HG03066 (cell line): ENCODE data around the gene ATR.
"Not testable (repeated sequence)": the region's sequence is repeated elsewhere in the genome, so short reads cannot be mapped to it uniquely, and the experiment has no call there.

Experiments
- ATAC-seq: cut with Tn5 transposase; IDR thresholded peaks from one replicate; pipeline ENCODE4 v1.9.1; 2021; ENCODE audit warnings: low read depth; ENCODE audit not compliant: unreplicated experiment

ATR gene

DNA sequence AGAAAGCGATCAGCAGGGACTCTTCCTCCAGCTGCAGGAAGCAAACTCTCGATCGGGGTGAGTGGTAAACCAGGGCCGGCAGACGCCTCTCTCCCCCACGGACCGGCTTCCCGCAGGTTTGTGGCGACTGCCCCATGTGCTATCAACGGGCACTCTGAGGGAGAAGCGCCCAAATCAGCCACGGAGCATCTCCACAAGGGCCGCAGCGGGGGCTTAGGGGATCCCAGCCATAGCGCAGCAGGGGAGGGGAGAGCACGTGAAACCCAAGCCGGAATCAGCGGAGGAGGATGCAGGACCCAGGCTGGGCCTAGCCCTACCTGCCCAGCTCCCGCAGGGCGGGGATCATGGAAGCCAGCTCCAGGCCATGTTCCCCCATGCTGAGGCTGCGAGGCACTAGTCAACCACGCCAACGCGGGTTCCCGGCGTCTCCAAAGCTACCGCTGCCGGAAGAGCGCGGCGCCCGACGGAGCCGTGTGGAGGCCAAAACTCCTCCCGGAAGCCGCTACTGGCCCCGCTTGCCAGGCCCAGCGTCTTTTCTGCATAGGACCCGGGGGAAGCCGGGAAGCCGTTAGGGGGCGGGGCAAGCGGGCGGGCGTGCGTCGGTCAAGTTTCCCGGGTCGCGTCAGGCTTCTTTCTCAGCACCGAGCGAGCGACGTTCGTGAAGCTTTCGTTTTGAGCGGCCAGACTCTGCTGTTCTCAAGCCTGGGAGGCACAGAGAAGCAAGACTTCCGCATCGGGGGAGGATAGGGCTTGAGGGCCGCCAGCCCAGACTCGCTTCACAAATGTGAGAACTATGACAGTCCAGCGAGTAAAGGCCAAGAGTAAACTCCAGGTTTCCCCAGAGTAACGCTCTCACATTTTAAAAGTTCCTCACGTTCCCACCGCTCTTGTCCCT is at the start of gene ATR:
Gene ATR, minus strand, starts transcription at position 405 of the 895 bp plus-strand sequence. Its CDS starts 29 bp downstream, at position 376.
- peak; percentile 94 for ATAC-seq

DNA sequence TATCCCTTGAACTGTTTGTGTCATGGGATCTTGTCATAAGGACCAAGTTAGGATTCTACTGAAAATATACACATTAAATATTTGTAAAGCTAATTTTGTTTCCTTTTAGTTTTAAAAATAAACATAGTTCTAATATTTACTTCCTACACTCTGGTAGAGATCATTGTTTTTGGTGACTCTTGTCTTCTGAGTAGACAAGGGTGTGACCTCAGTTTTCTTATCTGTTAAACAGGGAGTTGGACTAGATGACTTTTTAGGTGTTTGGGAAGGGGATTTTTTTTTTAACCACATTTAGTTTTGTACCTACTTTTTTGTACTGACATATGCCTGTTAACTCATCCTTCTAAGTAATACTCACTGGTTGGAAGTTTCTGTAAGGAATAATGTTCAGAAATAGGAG is 48.4 kb upstream of the ATR start:
- ATAC-seq: no peak

DNA sequence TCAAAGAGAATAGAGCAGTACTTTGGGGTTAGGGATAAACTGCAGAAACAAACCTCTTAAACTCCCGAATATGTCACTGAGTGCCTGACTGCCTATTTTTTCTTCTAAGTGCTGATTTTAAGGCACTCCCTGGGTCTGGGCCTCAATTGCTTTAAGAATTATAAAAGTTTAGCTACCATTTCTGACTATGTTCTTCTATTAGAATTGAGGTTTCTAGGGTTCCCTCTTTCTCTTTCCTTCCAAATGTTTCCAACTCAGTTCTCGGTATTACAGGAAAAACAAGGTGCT is 46.6 kb upstream of the ATR start:
- ATAC-seq: no peak

DNA sequence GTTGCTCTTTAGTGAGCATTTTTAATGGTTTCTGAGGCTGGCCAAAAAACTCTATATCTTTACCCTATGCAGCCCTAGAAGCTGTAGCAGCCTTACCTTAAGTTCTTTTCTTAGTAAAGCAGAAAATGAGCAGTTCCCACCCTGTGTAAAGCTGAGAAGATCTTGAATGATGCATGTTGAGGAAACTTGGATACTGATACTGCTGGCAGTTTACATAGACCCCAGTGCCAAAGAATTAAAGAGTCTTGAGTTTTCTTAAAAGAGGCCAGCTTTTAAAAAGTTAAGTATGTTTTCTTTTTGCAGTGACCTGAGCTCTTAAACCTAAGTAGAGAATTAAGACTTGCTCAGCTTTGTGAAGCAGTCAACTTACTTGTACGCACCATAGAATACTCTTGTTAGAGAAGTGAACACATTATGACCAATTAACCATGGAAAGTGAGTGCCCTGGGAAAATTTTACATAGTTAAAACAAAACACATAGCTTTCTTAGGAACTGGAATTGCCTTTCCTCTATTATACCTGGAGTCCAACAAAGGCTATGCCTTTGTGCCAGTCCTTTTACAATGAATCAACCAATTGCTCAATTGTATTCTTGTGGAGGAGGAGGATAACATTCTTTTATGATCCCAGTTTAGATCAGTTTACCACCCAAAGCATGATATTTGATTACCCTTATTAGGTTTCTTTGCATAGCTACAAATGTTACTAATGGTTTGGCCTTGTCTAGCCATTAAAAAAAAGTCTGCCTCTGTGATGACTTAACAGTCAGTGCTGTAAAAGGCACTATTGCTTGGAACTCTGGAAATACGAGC is 46.0 kb upstream of the ATR start:
- ATAC-seq: no peak

DNA sequence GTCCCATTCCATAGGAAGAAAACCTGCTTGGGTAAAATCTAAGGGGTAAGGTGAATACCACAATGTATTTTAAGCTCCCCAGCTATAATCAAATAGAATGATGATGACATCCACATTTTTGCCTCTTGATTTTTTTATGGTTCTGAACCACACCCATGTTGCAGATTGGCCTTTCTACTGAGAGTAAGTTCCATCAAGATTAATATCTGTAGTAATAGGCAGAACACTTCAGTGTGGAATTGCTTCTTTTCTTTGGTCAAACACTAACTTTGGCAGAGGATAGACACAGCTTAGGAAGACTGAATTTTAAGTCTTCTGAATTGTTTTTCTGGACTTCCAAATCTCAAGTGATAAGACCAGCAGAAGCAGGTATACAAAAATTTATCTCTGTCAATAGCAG is 44.7 kb upstream of the ATR start:
- no peak for ATAC-seq

DNA sequence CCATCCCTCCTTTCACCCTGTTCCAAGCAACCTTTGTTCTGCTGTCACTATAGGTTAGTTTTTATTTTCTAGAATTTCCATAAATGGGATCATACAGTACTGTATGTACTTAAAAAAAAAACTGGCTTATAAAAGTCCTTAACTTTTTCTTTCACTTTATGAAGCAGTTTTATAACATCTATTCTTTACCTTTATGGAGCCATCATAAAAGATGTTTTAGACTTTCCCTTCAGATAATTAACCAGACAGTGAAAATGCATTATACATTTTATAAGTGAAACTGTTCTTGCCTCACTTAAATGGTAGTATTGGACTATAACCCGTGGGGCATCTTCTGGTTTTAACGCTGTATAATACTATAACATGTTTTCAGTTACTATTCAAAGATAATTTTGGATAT is 43.9 kb upstream of the ATR start:
- no peak for ATAC-seq

DNA sequence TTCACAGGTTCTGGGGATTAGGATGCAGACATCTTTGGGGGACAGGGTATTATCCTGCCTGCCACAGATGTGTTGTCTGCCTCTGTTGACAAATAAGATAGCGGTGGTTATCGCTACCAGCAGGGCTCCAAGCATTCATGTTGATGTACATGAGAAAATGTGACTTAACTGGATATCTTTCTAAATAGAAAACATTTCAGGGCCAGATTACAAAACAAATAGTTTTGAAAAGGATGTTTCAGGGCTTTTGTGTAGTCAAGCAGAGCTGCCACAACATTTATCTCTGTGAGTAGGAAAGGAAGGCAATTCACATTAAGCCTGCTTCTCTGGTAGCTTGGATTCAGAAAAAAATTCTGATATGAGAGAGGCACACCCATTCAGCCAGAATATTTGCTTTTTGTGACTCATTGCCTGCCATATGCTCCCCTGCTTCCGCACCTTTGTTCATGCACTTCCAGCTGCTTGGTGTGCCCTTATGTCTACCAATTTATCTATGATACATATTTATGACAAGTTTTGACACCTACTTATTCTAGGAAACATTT is 40.5 kb upstream of the ATR start:
- no peak for ATAC-seq

DNA sequence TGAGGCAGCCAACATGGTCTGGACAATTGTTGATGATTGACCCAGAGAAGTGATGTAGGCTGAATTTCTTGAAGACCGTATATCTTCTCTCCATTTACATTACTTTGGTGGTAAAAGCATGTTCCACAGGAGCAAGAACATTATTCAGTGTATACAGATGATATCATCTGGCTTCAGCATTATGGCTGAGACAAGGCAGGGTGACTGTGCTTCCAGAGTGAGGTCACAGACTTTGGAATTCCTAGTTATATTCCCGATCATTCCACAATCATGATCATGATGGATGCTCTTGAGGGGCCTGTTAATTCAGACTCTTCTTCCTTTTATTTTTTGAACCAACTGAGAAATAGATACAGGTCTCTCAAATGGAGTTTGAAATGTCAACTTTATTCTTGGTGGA is 36.6 kb upstream of the ATR start:
- ATAC-seq: no peak

DNA sequence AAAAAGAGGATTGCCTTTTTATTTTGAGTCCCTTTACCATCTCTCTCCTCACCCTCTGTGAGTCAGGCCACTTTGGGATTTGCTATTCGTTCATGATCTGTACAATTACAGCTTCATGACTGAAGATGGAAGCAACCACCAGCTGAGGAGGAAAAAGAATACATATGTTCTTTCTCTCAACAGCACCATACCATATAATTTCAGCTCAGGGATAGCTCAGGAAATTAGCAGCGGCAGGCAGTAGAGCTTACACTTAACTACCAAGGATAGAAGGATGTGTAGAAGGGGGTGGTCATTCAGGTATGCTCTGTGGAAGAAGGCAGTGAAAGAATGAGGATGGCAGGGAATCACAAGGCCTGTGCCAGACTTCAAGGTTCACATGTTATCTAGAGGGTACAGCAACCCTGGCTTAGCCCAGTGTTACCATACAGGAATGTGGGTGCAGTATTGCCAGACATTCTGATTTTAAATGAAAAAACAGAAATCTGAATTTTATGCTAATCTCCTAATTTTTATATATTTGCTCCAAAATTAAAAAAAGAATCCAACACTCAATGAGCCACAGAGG is 35.6 kb upstream of the ATR start:
- no peak for ATAC-seq

DNA sequence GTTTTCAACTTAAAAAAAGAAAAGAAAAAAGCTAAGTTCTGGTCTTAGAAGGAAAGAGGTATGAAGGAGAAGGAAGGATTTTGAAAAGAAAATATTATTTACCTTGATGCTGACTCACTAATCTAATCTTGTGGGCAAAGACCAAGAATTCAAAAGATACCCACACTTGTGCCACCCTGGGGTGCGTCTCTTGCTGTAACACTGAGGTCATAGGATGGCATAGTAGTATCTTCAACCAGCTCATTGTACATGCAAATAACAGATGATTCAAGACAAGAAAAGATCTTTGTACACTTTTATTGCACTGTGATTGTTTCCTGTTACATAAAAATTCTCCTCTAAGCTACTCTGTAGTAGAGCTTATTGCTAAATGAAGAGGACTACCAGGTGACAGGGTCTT is 35.0 kb upstream of the ATR start:
- no peak for ATAC-seq

DNA sequence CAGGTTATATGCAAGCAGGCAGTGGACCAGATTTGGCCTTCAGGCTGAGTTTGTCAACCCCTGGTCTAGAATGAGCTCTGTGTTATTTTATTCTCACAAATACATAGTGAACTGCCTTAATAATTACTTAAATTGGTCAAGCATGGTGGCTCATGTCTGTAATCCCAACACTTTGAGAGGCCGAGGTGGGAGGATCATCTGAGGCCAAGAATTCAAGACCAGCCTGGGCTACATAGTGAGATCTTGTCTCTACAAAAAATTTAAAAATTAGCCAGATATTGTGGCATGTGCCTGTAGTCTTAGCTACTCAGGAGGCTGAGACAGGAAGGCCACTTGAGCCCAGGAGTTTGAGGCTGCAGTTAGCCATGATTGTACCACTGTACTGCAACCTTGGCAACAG is 32.7 kb upstream of the ATR start:
- no peak for ATAC-seq

DNA sequence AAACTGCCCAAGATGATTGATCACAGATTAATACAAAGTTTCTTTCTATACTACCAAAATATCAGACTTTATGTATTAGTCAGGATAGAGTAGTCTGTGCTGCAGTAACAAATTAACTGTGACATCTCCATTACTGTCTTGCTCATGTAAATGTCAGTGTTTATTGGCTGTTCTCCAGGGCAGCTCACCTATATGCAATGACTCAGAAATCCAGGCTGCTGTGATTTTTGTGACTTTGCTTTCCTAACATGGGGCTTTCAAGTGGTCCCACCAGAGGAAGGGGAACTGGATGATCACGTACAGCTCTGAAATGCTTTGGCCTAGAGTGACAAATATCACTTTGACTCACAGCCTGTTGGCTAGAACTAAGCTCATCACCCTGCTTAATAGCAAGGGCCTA is 30.6 kb upstream of the ATR start:
- ATAC-seq: no peak

DNA sequence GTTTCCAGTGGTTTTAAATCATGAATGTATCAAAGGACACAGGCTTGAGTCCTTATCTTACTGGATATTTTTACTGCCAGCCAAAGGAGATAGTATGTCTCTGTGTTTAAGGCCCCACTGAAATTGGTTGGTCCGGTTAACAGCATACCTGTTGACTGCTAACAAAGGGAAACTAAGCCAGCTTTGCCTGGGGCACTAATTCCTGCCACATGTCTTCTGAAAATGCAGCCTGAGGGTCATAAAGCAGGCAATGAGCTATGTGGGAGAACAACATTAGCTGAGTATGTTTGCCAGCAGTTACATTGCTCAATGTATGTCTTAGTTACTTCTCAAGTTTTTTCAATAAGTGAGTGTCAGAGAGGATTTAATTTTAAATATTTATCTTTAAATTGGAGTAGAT is 30.1 kb upstream of the ATR start:
- ATAC-seq: no peak

DNA sequence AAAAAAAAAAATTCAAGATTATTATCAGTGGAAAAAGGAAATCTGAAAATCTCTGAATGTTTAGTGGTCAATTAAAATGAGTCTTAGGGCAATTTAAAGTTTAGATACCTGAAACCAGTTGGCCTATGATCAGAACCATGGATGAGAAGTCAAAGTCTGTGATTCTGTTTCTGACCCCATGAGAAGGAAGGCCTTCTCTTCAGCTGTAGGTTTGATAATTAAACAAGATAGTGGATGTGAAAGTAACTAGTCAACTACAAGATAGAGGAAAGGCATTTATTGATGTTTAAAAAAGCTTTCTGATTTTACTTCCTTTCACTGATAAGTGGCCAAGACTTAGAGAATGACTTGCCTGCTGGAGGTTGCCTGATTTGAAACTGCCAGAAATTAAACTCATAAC is 26.4 kb upstream of the ATR start:
- ATAC-seq: no peak

DNA sequence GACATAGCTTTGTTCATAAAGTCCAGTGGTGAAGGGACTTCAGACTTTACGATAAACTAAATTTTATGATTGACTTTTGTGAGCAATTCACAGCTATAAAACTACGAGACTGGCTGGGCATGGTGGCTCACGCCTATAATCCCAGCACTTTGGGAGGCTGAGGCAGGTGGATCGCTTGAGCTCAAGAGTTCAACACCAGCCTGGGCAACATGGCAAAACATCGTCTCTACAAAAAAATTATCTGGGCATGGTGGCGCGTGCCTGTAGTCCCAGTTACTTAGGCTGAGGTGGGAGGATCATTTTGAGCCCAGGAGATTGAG is 24.8 kb upstream of the ATR start:
- ATAC-seq: not testable (repeated sequence)

DNA sequence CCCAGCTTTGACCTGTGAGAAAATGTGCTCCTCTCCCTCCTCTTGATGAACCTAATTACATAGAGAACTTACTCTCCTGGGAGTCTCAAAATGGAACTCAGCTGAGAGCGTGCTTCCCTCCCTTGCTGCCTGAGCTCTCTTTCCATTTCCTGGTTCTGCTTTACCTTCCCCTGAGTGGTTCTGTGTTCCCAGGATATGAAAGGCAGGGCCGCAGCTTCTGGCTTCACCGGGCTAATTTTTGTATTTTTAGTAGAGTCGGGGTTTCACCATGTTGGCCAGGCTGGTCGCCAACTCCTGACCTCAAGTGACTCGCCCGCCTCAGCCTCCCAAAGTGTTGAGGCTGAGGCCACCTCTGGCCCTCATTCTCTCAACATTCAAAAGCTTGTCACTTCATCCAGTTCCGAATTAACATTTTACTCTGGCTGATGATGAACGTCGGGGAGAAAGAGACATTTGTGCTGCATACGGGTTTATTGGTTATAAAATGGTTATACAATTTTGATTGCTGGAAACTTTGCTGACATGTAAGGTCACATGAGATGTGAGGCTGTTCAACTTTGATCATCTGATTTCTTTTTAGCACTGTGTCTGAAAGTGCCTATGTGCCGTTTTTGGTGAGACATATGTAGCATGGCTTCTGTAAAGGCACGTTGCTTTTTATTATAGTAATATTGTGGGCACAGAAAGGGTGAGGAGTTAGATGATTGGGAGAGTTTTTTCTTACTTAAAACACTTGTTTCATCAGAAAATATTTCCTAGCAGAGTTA is 24.3 kb upstream of the ATR start:
- ATAC-seq: no peak

DNA sequence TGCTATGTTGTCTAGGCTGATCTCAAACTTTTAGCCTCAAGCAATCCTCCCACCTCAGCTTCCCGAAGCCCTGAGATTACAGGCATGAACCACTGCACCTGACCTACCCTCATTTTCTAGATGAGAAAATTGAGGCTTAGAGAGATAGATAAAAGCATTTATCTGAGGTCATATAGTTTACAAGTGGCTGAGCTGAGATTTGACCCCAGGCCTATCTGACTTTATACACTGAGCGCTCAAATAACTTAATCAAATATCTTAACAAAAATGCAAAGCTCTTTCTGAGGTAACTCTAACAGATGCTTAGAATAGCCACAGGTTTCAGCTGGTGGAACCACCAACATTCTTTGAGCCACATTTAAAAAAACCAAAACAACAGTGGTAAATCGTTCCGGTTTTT is 23.2 kb upstream of the ATR start:
- no peak for ATAC-seq

DNA sequence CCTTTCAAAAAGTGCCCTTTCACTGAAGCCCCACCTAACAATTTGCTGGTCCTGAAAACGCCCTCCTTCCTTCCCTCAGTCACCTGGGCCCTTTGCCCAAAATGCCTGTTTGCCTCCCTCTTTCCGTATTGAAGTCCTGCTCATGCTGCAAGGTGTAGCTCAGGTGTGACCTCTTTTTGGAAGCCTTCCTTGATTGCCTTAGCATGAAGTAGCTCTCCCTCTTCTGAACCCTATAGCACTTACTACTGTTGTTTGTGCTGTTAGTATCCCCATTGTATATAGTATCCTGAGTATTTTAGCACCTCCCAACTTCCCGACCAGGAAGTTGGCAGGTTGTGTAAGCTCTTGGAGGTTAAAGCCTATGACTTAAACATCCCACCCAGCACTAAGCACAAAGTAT is 19.4 kb upstream of the ATR start:
- no peak for ATAC-seq

DNA sequence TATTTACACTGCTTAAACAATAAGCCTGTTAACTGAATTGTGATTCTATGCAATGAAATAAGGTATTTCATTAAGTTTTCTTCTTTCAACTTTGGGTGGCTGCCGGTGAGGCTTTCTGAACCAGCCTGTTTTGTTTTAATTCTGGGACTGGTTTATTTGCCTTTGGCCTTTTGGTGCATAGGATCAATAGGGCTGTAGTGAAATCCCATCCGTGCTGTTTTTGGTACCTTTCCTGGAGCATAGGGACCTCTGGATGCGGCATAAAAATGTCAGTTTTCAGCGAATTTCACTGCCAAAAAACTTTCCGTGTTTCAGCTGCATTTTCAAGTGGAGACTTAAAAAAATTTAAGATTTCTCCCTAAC is 18.2 kb upstream of the ATR start:
- no peak for ATAC-seq

DNA sequence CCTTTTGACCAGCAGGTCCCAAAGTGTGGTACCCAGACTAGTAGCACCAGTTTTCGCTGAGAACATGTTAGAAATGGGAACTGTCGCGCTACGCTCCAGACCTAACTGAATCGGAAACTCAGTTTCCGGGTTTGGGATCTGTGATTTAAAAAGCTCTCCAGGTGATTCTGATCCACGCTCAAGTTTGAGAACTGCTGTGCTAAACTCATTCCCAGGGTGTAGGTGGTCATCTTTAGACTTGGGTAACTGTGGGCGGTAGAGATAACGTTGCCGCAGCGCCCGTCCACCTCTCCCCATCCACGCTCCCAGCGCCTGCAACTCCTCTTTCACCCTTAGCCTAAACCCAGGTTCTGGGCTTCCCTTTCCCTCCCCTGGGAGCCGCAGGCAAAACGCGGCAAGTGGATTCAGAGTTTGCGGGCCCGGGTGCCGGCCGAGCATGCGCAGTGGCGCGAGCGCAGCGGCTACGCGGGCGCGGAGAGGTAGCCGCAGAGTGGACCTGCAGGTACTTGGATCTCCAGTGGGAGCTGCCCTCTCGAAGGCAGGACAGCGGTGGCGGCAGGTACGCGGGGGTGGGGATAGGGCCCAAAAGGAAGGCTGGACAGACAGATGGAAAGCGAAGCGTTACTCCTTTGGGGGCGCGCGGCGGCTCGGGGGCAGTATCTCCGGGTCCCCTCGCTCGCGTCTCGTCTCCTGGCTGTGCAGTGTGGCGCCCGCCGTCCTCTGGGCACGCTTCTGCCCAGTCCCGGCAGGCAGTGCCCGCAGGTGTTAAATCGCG is 17.6 kb upstream of the ATR start, which contains the start of gene PLS1:
Gene PLS1, plus strand, starts transcription at position 443 of the 775 bp plus-strand sequence. CDS start 67,845 bp downstream, outside the sequence.
- peak; percentile 90 for ATAC-seq
